Activated T-cell treated with anti-CD3 and anti-CD28 coated beads for 4 hours (primary cell): ENCODE results near the gene PTPN1.

ENCODE experiments used
- DNase-seq: peaks from one replicate; pipeline ENCODE4 v3.0.0-alpha.2; 2020

The PTPN1 gene

DNA sequence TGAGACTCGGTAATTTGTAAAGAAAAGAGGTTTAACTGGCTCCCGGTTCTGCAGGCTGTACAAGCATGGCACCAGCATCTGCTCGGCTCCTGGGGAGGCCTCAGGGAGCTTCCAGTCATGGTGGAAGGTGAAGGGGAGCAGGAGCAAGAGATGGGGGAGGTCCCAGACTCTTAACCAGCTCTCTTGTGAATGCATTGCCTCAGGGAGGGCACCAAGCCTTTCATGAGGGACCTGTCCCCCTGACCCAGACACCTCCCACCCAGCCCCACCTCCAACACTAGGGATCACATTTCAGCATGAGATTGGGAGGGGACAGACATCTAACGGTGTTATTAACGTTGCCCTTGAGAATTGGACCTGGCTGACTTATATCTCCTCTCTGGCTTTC is 68.6 kb downstream of the PTPN1 start:
- DNase-seq = no peak

DNA sequence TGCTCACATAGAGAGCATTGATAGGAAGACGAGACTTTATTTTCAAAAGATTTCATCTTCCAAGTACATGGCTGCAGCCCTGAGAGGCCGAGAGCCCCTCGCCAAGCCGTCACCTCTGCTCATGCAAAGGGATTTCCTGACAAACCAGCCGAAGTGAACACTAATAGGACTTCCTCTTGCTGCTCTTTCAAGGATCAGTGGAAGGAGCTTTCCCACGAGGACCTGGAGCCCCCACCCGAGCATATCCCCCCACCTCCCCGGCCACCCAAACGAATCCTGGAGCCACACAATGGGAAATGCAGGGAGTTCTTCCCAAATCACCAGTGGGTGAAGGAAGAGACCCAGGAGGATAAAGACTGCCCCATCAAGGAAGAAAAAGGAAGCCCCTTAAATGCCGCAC is 69.3 kb downstream of the PTPN1 start:
- DNase-seq = no peak

- peak; percentile 36 for DNase-seq
These were observed 70.0 kb downstream of the PTPN1 start for GRCh38 chr20:50580016-50580747.

GRCh38 chr20:50580842-50581544 is 70.8 kb downstream of the PTPN1 start:
- DNase-seq = no peak

GRCh38 chr20:50582092-50582491 is 71.9 kb downstream of the PTPN1 start:
- no peak for DNase-seq

GRCh38 chr20:50582591-50583234 is 72.5 kb downstream of the PTPN1 start:
- DNase-seq = no peak

DNA sequence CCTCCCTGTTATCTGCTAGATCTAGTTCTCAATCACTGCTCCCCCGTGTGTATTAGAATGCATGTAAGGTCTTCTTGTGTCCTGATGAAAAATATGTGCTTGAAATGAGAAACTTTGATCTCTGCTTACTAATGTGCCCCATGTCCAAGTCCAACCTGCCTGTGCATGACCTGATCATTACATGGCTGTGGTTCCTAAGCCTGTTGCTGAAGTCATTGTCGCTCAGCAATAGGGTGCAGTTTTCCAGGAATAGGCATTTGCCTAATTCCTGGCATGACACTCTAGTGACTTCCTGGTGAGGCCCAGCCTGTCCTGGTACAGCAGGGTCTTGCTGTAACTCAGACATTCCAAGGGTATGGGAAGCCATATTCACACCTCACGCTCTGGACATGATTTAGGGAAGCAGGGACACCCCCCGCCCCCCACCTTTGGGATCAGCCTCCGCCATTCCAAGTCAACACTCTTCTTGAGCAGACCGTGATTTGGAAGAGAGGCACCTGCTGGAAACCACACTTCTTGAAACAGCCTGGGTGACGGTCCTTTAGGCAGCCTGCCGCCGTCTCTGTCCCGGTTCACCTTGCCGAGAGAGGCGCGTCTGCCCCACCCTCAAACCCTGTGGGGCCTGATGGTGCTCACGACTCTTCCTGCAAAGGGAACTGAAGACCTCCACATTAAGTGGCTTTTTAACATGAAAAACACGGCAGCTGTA is 73.4 kb downstream of the PTPN1 start:
- no peak for DNase-seq

DNA sequence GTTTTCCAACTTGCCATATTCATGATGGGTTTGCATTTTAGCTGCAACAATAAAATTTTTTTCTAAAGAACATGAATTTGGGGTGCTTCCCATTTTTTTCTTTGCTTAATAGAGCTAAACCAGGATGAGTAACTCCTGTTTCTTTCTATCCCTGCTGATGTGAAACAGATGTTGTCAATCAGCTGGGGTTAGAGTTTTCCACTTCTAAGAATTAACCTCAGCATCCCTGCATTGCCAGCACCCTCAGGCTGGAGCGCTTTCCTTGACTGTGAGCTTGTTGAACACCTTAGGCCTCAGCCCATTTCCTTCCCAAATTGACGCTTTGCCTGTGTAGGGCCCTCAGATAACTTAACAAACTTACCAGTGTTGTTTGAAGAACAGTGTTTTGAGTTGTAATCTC is 74.5 kb downstream of the PTPN1 start:
- DNase-seq = no peak

DNA sequence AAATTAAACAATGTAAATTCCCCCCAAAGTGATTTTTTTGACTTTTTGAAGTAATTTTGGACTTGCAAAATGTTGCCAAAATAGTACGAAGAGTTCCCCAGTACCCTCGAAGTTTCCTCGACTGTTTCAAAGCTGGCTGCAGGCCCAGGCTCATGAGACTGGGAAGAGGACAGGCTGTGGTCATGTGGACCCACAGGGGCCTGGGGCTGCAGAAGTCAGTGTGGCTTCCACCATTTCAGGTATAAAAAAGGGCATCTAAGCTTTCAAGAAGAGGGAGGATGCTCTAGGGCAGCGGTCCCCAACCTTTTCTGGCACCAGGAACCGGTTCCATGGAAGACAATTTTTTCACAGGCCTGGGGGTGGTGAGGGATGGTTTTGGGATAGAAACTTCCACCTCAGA is 75.0 kb downstream of the PTPN1 start:
- no peak for DNase-seq

DNA sequence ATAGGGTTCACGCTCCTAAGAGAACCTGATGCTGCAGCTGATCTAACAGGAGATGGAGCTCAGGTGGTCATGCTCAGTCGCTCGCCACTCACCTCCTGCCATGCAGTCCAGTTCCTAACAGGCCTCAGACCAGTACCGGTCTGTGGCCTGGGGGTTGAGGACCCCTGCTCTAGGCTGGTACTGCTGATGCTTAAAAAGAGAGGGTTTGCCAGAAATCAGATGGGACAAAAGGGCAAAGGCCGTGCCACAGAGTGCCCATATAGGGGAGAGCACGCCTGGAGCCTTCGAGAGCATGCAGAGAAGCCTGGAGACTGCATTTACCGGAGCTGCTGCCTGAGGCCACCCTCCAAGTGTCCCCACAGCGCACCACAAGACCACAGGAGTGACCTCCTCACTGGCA is 75.5 kb downstream of the PTPN1 start:
- no peak for DNase-seq

- DNase-seq = no peak
These were observed 76.5 kb downstream of the PTPN1 start for GRCh38 chr20:50586531-50587232.

GRCh38 chr20:50587291-50587961 is 77.2 kb downstream of the PTPN1 start:
- DNase-seq = no peak

GRCh38 chr20:50588034-50588736 is 78.0 kb downstream of the PTPN1 start:
- DNase-seq = peak; percentile 60

- no peak for DNase-seq
These were observed 79.6 kb downstream of the PTPN1 start for GRCh38 chr20:50589548-50590347.

GRCh38 chr20:50590348-50590664 is 80.1 kb downstream of the PTPN1 start:
- DNase-seq = no peak

- no peak for DNase-seq
These were observed 81.2 kb downstream of the PTPN1 start for GRCh38 chr20:50591233-50591852.

DNA sequence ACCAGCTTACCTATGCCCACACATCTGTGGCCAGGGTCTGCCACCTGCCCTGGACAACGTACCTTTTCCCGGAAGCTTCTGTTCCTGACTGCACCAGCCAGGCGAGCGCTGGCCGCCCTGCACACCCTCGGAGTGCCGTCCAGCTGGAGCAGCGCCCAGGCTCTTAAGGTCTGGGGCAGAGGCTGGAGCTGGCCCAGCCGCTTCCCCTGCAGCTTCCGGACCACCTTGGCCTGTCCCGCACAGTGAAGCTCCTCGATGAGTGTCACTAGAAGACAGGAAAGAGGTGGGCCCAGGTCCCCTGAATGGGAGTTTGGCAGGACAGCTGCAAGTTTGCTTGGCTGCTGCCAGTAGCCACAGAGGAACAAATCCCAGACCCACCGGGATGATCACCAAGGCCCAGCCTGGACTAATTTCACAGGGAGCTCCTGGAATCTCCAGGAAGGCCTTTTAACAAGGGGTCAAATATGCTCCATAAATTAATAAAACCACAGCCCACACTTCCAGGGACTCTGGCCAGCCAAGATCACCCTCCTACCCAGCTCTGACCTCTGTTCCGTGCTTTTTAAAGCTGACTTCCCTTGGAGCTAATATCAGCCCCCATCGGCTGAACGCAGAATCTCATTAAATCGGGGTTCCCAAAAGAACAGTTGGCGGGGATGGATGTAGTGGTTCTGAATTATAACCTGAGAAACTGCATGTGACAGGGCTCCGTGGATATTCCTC is 82.3 kb downstream of the PTPN1 start:
- DNase-seq = no peak

GRCh38 chr20:50593005-50593335 is 82.8 kb downstream of the PTPN1 start:
- DNase-seq = no peak

- DNase-seq = no peak
These were observed 84.0 kb downstream of the PTPN1 start for GRCh38 chr20:50594231-50594590.
